IMR-90 (cell line): ENCODE data around the gene DPP6.

ENCODE experiments used
- CEBPB ChIP-seq: IDR thresholded peaks from 2 replicates; pipeline ENCODE4 v1.6.1; 2012; ENCODE audit warnings: low read depth, low read length, improper control_type of control experiment
- CHD1 ChIP-seq: IDR thresholded peaks from 2 replicates; pipeline ENCODE4 v1.6.1; 2012; ENCODE audit warnings: low read depth, low read length, improper control_type of control experiment
- CTCF ChIP-seq: conservative IDR thresholded peaks from 2 replicates; pipeline ENCODE4 v1.5.1; 2012; ENCODE audit warnings: mild to moderate bottlenecking, low read depth, low read length, improper control_type of control experiment
- ELK1 ChIP-seq: fragments of 150-350 bp; IDR thresholded peaks from 2 replicates; pipeline ENCODE4 v1.6.1; 2016; ENCODE audit warnings: low read depth, mild to moderate bottlenecking, low read length, moderate library complexity, borderline replicate concordance
- MAFK ChIP-seq: IDR thresholded peaks from 2 replicates; pipeline ENCODE4 v1.6.1; 2012; ENCODE audit warnings: low read depth, low read length, improper control_type of control experiment
- MAZ ChIP-seq: IDR thresholded peaks from 2 replicates; pipeline ENCODE4 v1.6.1; 2012; ENCODE audit warnings: low read depth, mild to moderate bottlenecking, low read length, improper control_type of control experiment, moderate library complexity, borderline replicate concordance
- MXI1 ChIP-seq: IDR thresholded peaks from 2 replicates; pipeline ENCODE4 v1.6.1; 2012; ENCODE audit warnings: low read depth, mild to moderate bottlenecking, low read length, moderate library complexity, borderline replicate concordance
- POLR2A ChIP-seq: IDR thresholded peaks from 2 replicates; pipeline ENCODE4 v1.6.1; 2012; ENCODE audit warnings: mild to moderate bottlenecking, low read depth, low read length
- RAD21 ChIP-seq: IDR thresholded peaks from 2 replicates; pipeline ENCODE4 v1.6.1; 2012; ENCODE audit warnings: low read length, improper control_type of control experiment
- RCOR1 ChIP-seq: IDR thresholded peaks from 2 replicates; pipeline ENCODE4 v1.6.1; 2012; ENCODE audit warnings: mild to moderate bottlenecking, low read length, improper control_type of control experiment; ENCODE audit not compliant: insufficient replicate concordance
- RFX5 ChIP-seq: IDR thresholded peaks from 2 replicates; pipeline ENCODE4 v1.8.0; 2012; ENCODE audit warnings: low read depth, mild to moderate bottlenecking, low read length, moderate library complexity
- SMC3 ChIP-seq: fragments of 150-350 bp; IDR thresholded peaks from 2 replicates; pipeline ENCODE4 v1.6.1; 2016; ENCODE audit warnings: low read depth, mild to moderate bottlenecking, antibody characterized with exemption, low read length, moderate library complexity
- USF2 ChIP-seq: fragments of 150-350 bp; IDR thresholded peaks from 2 replicates; pipeline ENCODE4 v1.6.1; 2017; ENCODE audit warnings: mild to moderate bottlenecking, antibody characterized with exemption, low read length, low read depth

- TF ChIP-seq POLR2A (no peak), CTCF (no peak), CEBPB (no peak), USF2 (no peak), RAD21 (no peak), MAZ (no peak), CHD1 (no peak), ELK1 (no peak), RCOR1 (no peak), MXI1 (no peak), MAFK (peak; percentile 88), SMC3 (no peak), RFX5 (no peak)
Measured at GRCh38 chr7:154880513-154880912, 828.3 kb downstream of the DPP6 start.
